Loucy (cell line): ENCODE measurements around the gene ALMS1.
"Not testable (repeated sequence)": the region's sequence is repeated elsewhere in the genome, so short reads cannot be mapped to it uniquely, and the experiment has no call there.

Experiments used
- H2AFZ ChIP-seq: fragments of 200-600 bp; sonication (generic); 2 replicates; pipeline ENCODE4 v1.6.0; 2016; ENCODE audit warnings: antibody characterized with exemption, mild to moderate bottlenecking, low read length, moderate library complexity
- H3F3A ChIP-seq: fragments of 200-600 bp; 2 replicates; pipeline ENCODE4 v1.6.0; 2016; ENCODE audit warnings: antibody characterized with exemption, low read depth, mild to moderate bottlenecking
- H3K27me3 ChIP-seq: fragments of 200-600 bp; sonication (generic); 2 replicates; pipeline ENCODE4 v1.6.1; 2014; ENCODE audit warnings: low read length, mild to moderate bottlenecking; ENCODE audit not compliant: insufficient read depth, poor library complexity, severe bottlenecking
- H3K36me3 ChIP-seq: fragments of 200-600 bp; sonication (generic); 2 replicates; pipeline ENCODE4 v1.6.1; 2016; ENCODE audit warnings: low read length; ENCODE audit not compliant: insufficient read depth
- H3K4me1 ChIP-seq: fragments of 200-600 bp; sonication (generic); 2 replicates; pipeline ENCODE4 v1.5.1; 2014; ENCODE audit warnings: low read length, mild to moderate bottlenecking; ENCODE audit not compliant: insufficient read depth, poor library complexity, severe bottlenecking
- H3K4me2 ChIP-seq: fragments of 200-600 bp; sonication (generic); 2 replicates; pipeline ENCODE4 v1.6.0; 2014; ENCODE audit warnings: antibody characterized with exemption, low read length, low read depth, mild to moderate bottlenecking; ENCODE audit not compliant: poor library complexity, severe bottlenecking
- H3K4me3 ChIP-seq: fragments of 200-600 bp; sonication (generic); 2 replicates; pipeline ENCODE4 v1.5.1; 2014; ENCODE audit warnings: low read length, mild to moderate bottlenecking, mixed read lengths; ENCODE audit not compliant: poor library complexity, severe bottlenecking
- H3K79me2 ChIP-seq: fragments of 200-600 bp; sonication (generic); 2 replicates; pipeline ENCODE4 v1.6.1; 2014; ENCODE audit warnings: low read length; ENCODE audit not compliant: insufficient read depth
- H3K9ac ChIP-seq: fragments of 200-600 bp; sonication (generic); 2 replicates; pipeline ENCODE4 v1.6.0; 2014; ENCODE audit warnings: mild to moderate bottlenecking, low read depth, low read length, moderate library complexity; ENCODE audit not compliant: poor library complexity, severe bottlenecking
- H3K9me2 ChIP-seq: fragments of 200-600 bp; sonication (generic); replicated peaks from 2 replicates; pipeline ENCODE4 v1.6.1; 2016; ENCODE audit warnings: low read depth, low read length, mixed read lengths
- H3K9me3 ChIP-seq: fragments of 200-600 bp; sonication (generic); 2 replicates; pipeline ENCODE4 v1.6.1; 2014; ENCODE audit warnings: mild to moderate bottlenecking, antibody characterized with exemption, low read length, low read depth; ENCODE audit not compliant: insufficient read depth
- H4K20me1 ChIP-seq: fragments of 200-600 bp; sonication (generic); 2 replicates; pipeline ENCODE4 v1.6.0; 2014; ENCODE audit warnings: antibody characterized with exemption, low read length, mild to moderate bottlenecking; ENCODE audit not compliant: insufficient read depth, poor library complexity, severe bottlenecking
- EZH2phosphoT487 ChIP-seq: fragments of 200-600 bp; IDR thresholded peaks from 2 replicates; pipeline ENCODE4 v1.6.1; 2018; ENCODE audit warnings: antibody characterized with exemption, mild to moderate bottlenecking, moderate library complexity, borderline replicate concordance
- TF ChIP-seq, protein P1 (sequence below): fragments of 200-600 bp; sonication (generic); conservative IDR thresholded peaks from 2 replicates; pipeline ENCODE4 v1.5.1; 2014; ENCODE audit warnings: mild to moderate bottlenecking, antibody characterized with exemption, low read length

ALMS1 gene

GRCh38 chr2:73630662-73631266 lies 245.1 kb downstream of the ALMS1 start:
- H4K20me1 ChIP-seq, H3K4me3 ChIP-seq, H3K4me1 ChIP-seq, H3K9me3 ChIP-seq, H3K9me2 ChIP-seq, H2AFZ ChIP-seq, H3K36me3 ChIP-seq, H3K4me2 ChIP-seq, H3F3A ChIP-seq, H3K79me2 ChIP-seq, H3K9ac ChIP-seq, H3K27me3 ChIP-seq: not testable (repeated sequence)
- TF ChIP-seq, protein P1, sequence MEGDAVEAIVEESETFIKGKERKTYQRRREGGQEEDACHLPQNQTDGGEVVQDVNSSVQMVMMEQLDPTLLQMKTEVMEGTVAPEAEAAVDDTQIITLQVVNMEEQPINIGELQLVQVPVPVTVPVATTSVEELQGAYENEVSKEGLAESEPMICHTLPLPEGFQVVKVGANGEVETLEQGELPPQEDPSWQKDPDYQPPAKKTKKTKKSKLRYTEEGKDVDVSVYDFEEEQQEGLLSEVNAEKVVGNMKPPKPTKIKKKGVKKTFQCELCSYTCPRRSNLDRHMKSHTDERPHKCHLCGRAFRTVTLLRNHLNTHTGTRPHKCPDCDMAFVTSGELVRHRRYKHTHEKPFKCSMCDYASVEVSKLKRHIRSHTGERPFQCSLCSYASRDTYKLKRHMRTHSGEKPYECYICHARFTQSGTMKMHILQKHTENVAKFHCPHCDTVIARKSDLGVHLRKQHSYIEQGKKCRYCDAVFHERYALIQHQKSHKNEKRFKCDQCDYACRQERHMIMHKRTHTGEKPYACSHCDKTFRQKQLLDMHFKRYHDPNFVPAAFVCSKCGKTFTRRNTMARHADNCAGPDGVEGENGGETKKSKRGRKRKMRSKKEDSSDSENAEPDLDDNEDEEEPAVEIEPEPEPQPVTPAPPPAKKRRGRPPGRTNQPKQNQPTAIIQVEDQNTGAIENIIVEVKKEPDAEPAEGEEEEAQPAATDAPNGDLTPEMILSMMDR = peak; percentile 58

DNA sequence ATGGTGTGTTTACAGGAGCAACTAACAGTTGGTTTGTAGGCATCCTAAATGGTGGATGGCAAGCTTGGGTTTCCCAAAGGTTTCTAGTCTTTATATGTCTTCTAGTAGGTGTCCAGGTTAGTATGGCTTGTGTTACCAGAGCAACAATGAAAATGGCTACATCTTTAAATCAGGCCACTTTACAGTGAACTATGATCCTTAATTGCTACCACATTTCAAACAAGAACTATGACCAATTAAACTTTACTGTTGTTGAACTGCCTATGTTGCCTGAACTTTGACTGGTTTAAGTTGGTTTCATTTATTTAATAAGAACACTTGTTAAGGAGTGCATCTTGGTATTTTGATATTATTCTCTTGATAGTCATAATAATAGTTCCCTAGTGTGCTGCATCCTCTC lies 251.3 kb downstream of the ALMS1 start:
- H2AFZ ChIP-seq, H3K4me3 ChIP-seq, H3F3A ChIP-seq, H3K9me2 ChIP-seq, H3K4me2 ChIP-seq, H3K36me3 ChIP-seq, H3K9me3 ChIP-seq, H3K4me1 ChIP-seq, H3K9ac ChIP-seq, H3K27me3 ChIP-seq, H4K20me1 ChIP-seq, H3K79me2 ChIP-seq: not testable (repeated sequence)

DNA sequence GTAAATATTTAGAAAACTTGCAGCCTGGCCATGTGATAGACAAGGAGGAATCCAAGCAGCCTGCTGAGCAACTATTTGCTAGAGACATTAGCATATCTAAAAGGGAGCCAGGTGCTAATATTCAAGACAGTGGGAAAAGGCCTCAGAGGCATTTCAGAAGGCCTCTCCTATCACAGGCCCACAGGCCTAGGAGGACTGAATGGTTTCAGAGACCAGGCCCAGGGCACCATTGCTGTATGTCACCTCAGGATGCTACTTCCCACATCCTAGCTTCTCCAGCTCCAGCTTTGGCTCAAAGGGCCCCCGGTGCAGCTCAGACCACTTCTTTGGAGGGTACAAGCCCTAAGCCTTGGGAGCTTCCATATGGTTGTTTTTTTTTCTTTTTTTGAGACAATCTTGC lies 252.8 kb downstream of the ALMS1 start:
- H3K9me2 ChIP-seq = no peaks in the 10 kb centered on the region
- no peak overlapping the region for H3K9ac ChIP-seq
- H3K27me3 ChIP-seq = no peaks in the 10 kb centered on the region
- no peak overlapping the region for H2AFZ ChIP-seq
- no peaks in the 10 kb centered on the region for H3K4me1 ChIP-seq
- H4K20me1 ChIP-seq = no peaks in the 10 kb centered on the region
- H3K36me3 ChIP-seq = no peaks in the 10 kb centered on the region
- H3F3A ChIP-seq = no peaks in the 10 kb centered on the region
- no peak overlapping the region for H3K4me3 ChIP-seq
- no peaks in the 10 kb centered on the region for H3K9me3 ChIP-seq
- H3K79me2 ChIP-seq = no peaks in the 10 kb centered on the region
- TF ChIP-seq EZH2phosphoT487 = no peak
- TF ChIP-seq, protein P1 = no peak
- H3K4me2 ChIP-seq = no peak overlapping the region

GRCh38 chr2:73640511-73640911 lies 254.9 kb downstream of the ALMS1 start:
- Histone ChIP-seq H3K36me3 (no peaks in the 10 kb centered on the region), H4K20me1 (no peaks in the 10 kb centered on the region), H3K4me3 (no peak overlapping the region), H3K9ac (no peak overlapping the region), H3K4me2 (no peak overlapping the region), H3K9me2 (no peaks in the 10 kb centered on the region), H3K4me1 (no peaks in the 10 kb centered on the region), H3K27me3 (no peaks in the 10 kb centered on the region), H2AFZ (no peak overlapping the region), H3K9me3 (no peaks in the 10 kb centered on the region), H3F3A (no peaks in the 10 kb centered on the region), H3K79me2 (no peaks in the 10 kb centered on the region)
- TF ChIP-seq EZH2phosphoT487 = no peak
- TF ChIP-seq, protein P1 = no peak
